GM19240 (cell line): ENCODE measurements around the gene UNG.

ENCODE experiments used
- DNase-seq: peaks from one replicate; pipeline ENCODE4 v3.0.0; 2011; ENCODE audit warnings: low spot score; ENCODE audit not compliant: insufficient read length

Gene UNG

DNA sequence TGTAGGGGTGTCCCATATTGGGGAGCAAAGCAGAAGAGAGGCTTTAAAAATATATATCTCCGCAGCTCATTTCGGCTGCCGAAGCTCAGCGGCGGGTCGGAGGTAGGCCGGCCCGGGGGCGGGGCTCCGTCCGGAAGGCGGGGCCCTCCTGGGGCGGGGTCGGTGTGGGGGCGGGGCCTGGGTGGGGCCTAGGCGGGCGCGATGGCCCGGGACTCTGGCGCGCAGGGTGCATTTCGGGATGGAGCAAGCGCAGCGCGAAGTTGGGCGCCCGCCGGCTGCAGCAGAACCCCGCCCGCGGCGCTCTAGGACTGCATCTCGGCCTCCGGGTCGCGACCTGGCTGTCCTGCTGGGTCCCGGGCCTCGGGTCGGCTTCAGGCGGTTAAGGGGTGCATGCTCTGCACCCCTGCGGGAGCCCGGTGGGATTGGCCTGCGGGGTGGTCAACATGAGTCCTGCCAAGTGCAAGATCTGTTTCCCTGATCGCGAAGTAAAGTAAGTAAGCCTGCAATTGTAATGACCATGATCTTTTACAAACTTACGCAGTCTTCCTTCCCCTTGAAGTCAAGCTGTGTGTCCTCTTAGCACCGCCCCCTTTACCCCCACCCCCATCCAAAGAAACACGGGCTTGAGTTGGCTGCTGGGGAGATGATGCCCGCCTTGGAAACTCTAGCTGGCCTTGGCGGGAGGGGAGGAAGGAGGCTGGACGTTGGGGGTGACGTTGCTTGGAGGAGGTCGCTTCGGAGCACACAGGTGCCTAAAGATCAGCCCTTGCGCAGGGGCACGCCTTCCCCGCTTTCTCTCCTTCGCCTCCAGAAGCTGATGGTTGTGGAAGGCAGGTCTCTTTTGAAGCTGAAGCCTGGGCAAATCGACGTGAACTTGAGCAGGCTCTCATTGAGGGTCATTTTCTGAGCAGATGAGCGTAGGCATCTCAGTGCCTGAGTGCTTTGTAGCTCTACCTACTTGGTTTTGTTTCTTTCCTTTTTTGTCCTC lies 57.3 kb downstream of the UNG start:
- peak; percentile 80 for DNase-seq

DNA sequence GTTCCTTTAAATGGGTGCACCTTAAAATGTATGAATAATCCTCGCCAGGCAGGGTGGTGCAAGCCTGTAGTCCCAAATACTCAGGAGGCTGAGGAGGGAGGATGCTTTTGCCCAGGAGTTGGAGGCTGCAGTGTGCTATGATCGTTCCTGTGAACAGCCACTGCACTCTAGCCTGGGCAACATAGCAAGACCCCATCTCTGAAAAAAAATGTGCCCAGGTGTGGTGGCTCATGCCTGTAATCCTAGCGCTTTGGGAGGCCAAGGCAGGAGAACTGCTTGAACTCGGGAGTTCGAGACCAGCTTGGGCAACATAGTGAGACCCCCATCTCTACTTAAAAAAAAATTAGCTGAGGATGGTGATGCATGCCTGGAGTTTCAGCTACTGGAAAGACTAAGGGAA lies 58.6 kb downstream of the UNG start:
- no peak for DNase-seq

DNA sequence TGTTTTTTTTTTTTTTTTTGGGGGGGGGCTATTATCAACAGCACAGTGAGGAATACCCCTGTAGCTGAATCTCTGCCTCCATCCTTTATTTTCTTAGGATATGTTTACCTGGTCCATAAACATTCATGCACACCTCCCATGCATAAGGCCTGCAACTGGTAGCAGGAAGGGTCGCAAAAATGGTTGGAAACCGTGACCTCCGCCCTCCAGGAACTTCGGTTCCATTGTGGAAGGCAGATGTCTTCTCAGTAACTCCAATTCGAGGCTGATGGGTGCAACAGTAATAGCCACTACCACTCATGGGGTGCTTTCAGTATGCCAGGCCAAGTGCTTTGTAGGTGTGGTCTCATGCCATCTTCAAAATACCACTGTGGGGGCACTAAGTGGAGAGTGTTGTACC lies 59.2 kb downstream of the UNG start:
- no peak for DNase-seq

DNA sequence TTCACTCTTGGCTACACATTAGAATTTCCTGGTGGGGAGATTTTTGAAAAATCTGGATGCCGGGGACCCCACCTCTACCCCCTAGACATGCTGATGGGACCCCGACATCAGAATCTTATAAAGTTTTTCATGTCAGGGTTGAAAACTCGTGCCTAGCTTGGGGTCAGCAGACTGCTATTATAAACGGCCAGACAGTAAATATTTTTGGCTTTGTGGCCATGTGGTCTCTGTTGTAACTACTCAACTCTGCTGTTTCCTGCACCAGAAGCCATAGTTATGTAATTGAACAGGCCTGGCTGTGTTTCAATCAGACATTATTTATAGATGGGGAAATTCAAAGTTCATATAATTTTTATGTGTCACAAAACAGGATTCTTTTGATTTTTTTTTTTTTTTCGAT lies 60.6 kb downstream of the UNG start:
- DNase-seq, result no peak

DNA sequence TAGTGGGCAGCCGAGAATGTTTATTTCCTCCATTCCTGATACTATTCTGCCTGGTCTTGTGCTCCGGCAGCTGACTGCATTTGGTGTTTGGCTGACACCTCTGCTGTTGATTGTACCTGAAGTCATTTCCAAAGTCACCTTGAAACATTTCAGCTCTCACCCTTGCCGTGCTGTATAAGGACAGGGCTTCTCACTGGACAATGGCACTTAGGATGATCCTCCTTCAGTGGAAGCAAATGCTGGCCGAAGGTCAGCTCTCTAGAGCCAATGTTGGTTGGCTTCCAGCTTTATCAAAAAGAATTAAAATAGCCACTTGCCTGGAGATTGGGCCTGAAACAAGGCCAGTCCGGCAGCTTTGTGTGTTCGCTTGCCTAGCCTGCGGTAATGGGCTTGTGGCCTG lies 63.0 kb downstream of the UNG start:
- DNase-seq, result no peak
